HepG2 (cell line): ENCODE measurements around the gene MCOLN1. TPM values are rescaled to one million over a fixed set of nuclear protein-coding genes. Genes with fewer than 3 reads are reported as not detected.
A peak's percentile ranks its signal among the peaks of the same experiment; 100 is the strongest.

Experiments
- ATAC-seq: fragments of 200-7000 bp; cut with Tn5 transposase; 3 replicates; pipeline ENCODE4 v1.9.1; 2020; ENCODE audit warnings: mild to moderate bottlenecking, moderate library complexity
- BruUV-seq: library from RNA; stranded (reverse); fragments of 400-500 nt; replicated peaks from 2 replicates; lab custom pipeline; 2021; lab: Mats Ljungman, UMichigan
- CTCF ChIA-PET: fragments of 300-600 bp; formaldehyde crosslinking; extraction: SDS; loops from one replicate; lab custom pipeline; 2021; ENCODE audit warnings: low total read pairs, inconsistent platforms, low intra/inter-chr PET ratio; lab: Yijun Ruan, JAX
- POLR2A ChIA-PET: fragments of 350-600 bp; sonication (Branson Sonifier 250); formaldehyde crosslinking; loops from one replicate; lab custom pipeline; 2020; ENCODE audit warnings: antibody characterized with exemption, inconsistent platforms; lab: Yijun Ruan, JAX
- DNase-seq: peaks from one replicate; pipeline ENCODE4 v3.0.0-alpha.2; 2015; ENCODE audit warnings: low spot score
- FAIRE-seq: peaks from 3 replicates; lab custom pipeline; 2011; peaks lifted over from hg19 to GRCh38; lab: Jason Lieb, UNC
- H2AFZ ChIP-seq: one replicate; pipeline ENCODE4 v1.6.1; 2011; ENCODE audit warnings: low read length, inconsistent platforms
- H3K27ac ChIP-seq: fragments of 300-600 bp; 3 replicates; pipeline ENCODE4 v1.8.0; 2011; ENCODE audit warnings: mixed run types, mild to moderate bottlenecking, mixed read lengths, low read length, inconsistent platforms; ENCODE audit not compliant: insufficient read depth; ENCODE audit errors: extremely low read length
- H3K27me3 ChIP-seq, 2 experiments: fragments of 200-600 bp in 1 of 2; 2 replicates in 1 of 2; 3 replicates in 1 of 2; pipeline versions ENCODE4 v1.6.0 to v1.8.0; 2011; ENCODE audit warnings: low read length in 2 of 2, mild to moderate bottlenecking in 2 of 2, moderate library complexity in 2 of 2, inconsistent platforms in 1 of 2; ENCODE audit not compliant: insufficient read depth in 2 of 2, control insufficient read depth in 1 of 2
- H3K36me3 ChIP-seq, 2 experiments: fragments of 200-600 bp in 1 of 2; replicated peaks in 1 of 2; 2 replicates in 1 of 2; 3 replicates in 1 of 2; pipeline versions ENCODE4 v1.5.1 to v1.8.0; 2011; ENCODE audit warnings: low read length in 2 of 2, inconsistent platforms in 1 of 2; ENCODE audit not compliant: insufficient read depth in 2 of 2, control insufficient read depth in 1 of 2
- H3K4me1 ChIP-seq: 2 replicates; pipeline ENCODE4 v1.5.1; 2012; ENCODE audit warnings: low read length, inconsistent platforms; ENCODE audit not compliant: insufficient read depth
- H3K4me2 ChIP-seq: 2 replicates; pipeline ENCODE4 v1.6.0; 2011; ENCODE audit warnings: low read depth, low read length, inconsistent platforms
- H3K4me3 ChIP-seq, 3 experiments: fragments of 200-600 bp in 1 of 3; sonication (generic), shearing (Covaris generic) in 1 of 3; replicated peaks in 1 of 3; 2 replicates each; pipeline ENCODE4 v1.5.1; 2011 to 2016; ENCODE audit warnings: low read length in 3 of 3, inconsistent platforms in 2 of 3, low read depth in 2 of 3, mild to moderate bottlenecking in 2 of 3, control low read depth in 1 of 3, mixed read lengths in 1 of 3; ENCODE audit not compliant: insufficient read depth in 1 of 3
- H3K79me2 ChIP-seq: one replicate; pipeline ENCODE4 v1.6.1; 2011; ENCODE audit warnings: low read length, inconsistent platforms; ENCODE audit not compliant: insufficient read depth
- H3K9ac ChIP-seq: 2 replicates; pipeline ENCODE4 v1.6.0; 2011; ENCODE audit warnings: mild to moderate bottlenecking, low read depth, low read length, inconsistent platforms; ENCODE audit not compliant: insufficient read depth
- H3K9me3 ChIP-seq: 2 replicates; pipeline ENCODE4 v1.5.1; 2012; ENCODE audit warnings: mild to moderate bottlenecking, low read length
- H4K20me1 ChIP-seq: 2 replicates; pipeline ENCODE4 v1.6.0; 2011; ENCODE audit warnings: inconsistent platforms, mild to moderate bottlenecking, low read length, moderate library complexity; ENCODE audit not compliant: insufficient read depth
- EP300 ChIP-seq, 3 experiments: sonication (generic) in 1 of 3; formaldehyde crosslinking in 1 of 3; IDR thresholded peaks; 2 replicates each; pipeline versions ENCODE4 v1.5.1 to v1.6.1; 2011 to 2020; ENCODE audit warnings: low read depth in 2 of 3, low read length in 2 of 3, borderline replicate concordance in 1 of 3, improper control_type of control experiment in 1 of 3, mild to moderate bottlenecking in 1 of 3, missing genetic modification reagents in 1 of 3, moderate library complexity in 1 of 3
- HMG20A ChIP-seq: IDR thresholded peaks from 2 replicates; pipeline ENCODE4 v1.6.1; 2016; ENCODE audit warnings: borderline replicate concordance
- PCBP2 ChIP-seq: fragments of 200-400 bp; formaldehyde crosslinking; optimal IDR thresholded peaks from 2 replicates; pipeline ENCODE3; 2018; ENCODE audit warnings: low read length, low read depth; ENCODE audit not compliant: poor library complexity, severe bottlenecking
- SP1 ChIP-seq, 2 experiments: fragments of 450-650 bp in 1 of 2; sonication (generic) in 1 of 2; formaldehyde crosslinking in 1 of 2; IDR thresholded peaks; 2 replicates each; pipeline versions ENCODE4 v1.4.0 to v1.6.1; 2016 to 2020; ENCODE audit warnings: missing genetic modification reagents in 1 of 2
- XRCC5 ChIP-seq: fragments of 200-400 bp; formaldehyde crosslinking; optimal IDR thresholded peaks from 2 replicates; pipeline ENCODE3; 2017; ENCODE audit warnings: mild to moderate bottlenecking, low read length
- ZNF263 ChIP-seq: sonication (generic); formaldehyde crosslinking; IDR thresholded peaks from 2 replicates; pipeline ENCODE4 v1.4.0; 2020; ENCODE audit warnings: missing genetic modification reagents
- WGBS: methylation state at CpG from one replicate; pipeline ENCODE4 v1.1.6; 2017; ENCODE audit warnings: low lambda C conversion rate; 5-methylcytosine and 5-hydroxymethylcytosine counted together
- in situ Hi-C: cut with HindIII; loops from 2 replicates; pipeline ENCODE4 v1.10.0; 2017; ENCODE audit warnings: low pct_unique_long_range_greater_than_20kb; ENCODE audit not compliant: extremely low pct_ligation_motif_present
- intact Hi-C: fragments of 100-400 bp; cut with micrococcal nuclease; formaldehyde crosslinking; loops from one replicate; pipeline ENCODE4 v1.10.0; 2022; ENCODE audit not compliant: unreplicated experiment
- polyA plus RNA-seq, 8 experiments: library from polyadenylated mRNA; depleted of rRNA in 3 of 8; stranded (reverse) in 7 of 8; unstranded in 1 of 8; fragments of >200 nt; fragmentation: Illumina TruSeq in 4 of 8; extraction: Trizol in 4 of 8; gene quantifications; 2 replicates each; pipeline versions ENCODE4 v1.2.1 to v1.2.3, GENCODE V29; 2011 to 2016; ENCODE audit warnings: low read depth in 4 of 8, missing spikeins in 1 of 8, mixed read lengths in 1 of 8; ENCODE audit not compliant: insufficient read depth in 1 of 8
- total RNA-seq, 5 experiments: library from RNA; depleted of rRNA; stranded (reverse); fragments of >200 nt; fragmentation: Illumina TruSeq; extraction: Trizol; gene quantifications; 2 replicates each; pipeline ENCODE4 v1.2.3, GENCODE V29; 2016; ENCODE audit warnings: low read depth in 1 of 5
- TF ChIP-seq, protein P1 (sequence below): sonication (generic); formaldehyde crosslinking; IDR thresholded peaks from 2 replicates; pipeline ENCODE4 v1.5.0; 2020; ENCODE audit warnings: mild to moderate bottlenecking, missing genetic modification reagents, borderline replicate concordance

MCOLN1 gene
- total and polyA plus RNA-seq, 2 of the 13 experiments (the other 11 are each of a cell fraction or from before 2014, with no cell fraction given): 3.4 to 15.7 TPM

DNA sequence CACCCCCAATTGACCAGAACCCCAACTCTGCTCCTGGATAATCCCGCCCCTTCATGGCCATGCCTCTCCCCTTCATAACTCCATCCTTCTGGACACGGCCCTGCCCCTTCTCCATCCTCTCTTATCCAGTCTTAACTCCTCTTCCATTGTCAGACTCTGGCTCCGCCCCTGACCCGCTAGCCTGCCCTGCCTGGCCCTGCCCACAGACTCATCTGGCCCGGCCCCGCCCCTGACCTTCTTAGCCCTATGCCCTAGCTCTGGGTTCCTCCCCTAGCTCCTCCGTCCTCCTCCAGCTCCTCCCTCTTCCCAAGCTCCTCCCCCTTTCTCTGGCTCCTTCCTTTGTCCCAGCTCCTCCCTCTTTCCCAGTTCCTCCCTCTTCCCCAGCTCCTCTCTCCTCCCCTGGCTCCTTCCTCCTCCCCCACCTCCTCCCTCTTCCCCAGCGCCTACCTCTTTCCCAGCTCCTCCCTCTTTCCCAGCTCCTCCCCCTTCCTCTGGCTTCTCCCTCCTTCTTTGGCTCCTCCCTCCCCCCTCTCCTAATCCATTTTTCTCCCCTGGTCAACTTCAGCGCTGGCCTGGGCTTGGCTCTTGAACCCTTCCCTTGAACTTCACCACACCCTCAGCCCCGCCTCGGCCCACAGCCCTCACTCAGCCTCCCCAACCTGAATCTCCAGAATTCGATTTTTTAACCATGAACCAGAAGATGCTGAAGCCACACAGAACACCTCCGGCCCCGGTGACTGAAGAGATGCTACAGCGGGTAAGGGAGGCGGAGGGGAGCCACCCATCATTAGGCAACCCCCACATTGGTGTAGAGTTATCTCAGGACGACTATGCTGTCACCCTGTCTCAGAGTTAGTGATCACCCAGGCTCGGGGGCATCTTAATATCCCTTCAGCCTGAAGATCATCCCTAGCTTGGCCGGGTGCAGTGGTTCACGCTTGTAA lies 15.8 kb upstream of the MCOLN1 start:
- 43% methylated on average over 20 of the region's 20 CpGs for WGBS
- CTCF ChIA-PET: no interaction called here
- no peak for FAIRE-seq
- Histone ChIP-seq H3K9me3 (no peaks in the 10 kb centered on the region), H3K4me2 (peak overlapping the region; percentile 42; the same call in 1 of the 2 replicates), H3K27me3 (no peaks in the 10 kb centered on the region; a peak in 1 of 5 replicates), H4K20me1 (no peaks in the 10 kb centered on the region), H3K79me2 (no peaks in the 10 kb centered on the region), H3K4me3 (no peak overlapping the region; a peak in 1 of 6 replicates), H3K36me3 (no peaks in the 10 kb centered on the region), H3K4me1 (peaks cover 8% of the 10 kb centered on the region), H3K9ac (no peak overlapping the region), H3K27ac (no peak overlapping the region), H2AFZ (no peak overlapping the region)
- POLR2A ChIA-PET: interaction anchor here (0.8 to 1.7 kb wide), 6 partner anchors 9 to 111 kb away, joined by 3 to 14 read pairs (median 4); partner anchors contain the start of genes MCOLN1 and ZNF358
- TF ChIP-seq SP1 (IDR thresholded peaks at IDR 0.05) (no peak), SP1 (CRISPR knock-in tag; IDR thresholded peaks at IDR 0.05) (peak; percentile 28; the same call in 1 of the 2 replicates), XRCC5 (peak; percentile 18), ZNF263 (CRISPR knock-in tag) (peak; percentile 96), HMG20A (no peak), PCBP2 (peak; percentile 84), EP300 (IDR thresholded peaks at IDR 0.05; ENCODE audit: low read depth in 2 of 2, low read length in 2 of 2) (no peak), EP300 (CRISPR knock-in tag; IDR thresholded peaks at IDR 0.05; ENCODE audit: borderline replicate concordance) (no peak)
- TF ChIP-seq, protein P1, sequence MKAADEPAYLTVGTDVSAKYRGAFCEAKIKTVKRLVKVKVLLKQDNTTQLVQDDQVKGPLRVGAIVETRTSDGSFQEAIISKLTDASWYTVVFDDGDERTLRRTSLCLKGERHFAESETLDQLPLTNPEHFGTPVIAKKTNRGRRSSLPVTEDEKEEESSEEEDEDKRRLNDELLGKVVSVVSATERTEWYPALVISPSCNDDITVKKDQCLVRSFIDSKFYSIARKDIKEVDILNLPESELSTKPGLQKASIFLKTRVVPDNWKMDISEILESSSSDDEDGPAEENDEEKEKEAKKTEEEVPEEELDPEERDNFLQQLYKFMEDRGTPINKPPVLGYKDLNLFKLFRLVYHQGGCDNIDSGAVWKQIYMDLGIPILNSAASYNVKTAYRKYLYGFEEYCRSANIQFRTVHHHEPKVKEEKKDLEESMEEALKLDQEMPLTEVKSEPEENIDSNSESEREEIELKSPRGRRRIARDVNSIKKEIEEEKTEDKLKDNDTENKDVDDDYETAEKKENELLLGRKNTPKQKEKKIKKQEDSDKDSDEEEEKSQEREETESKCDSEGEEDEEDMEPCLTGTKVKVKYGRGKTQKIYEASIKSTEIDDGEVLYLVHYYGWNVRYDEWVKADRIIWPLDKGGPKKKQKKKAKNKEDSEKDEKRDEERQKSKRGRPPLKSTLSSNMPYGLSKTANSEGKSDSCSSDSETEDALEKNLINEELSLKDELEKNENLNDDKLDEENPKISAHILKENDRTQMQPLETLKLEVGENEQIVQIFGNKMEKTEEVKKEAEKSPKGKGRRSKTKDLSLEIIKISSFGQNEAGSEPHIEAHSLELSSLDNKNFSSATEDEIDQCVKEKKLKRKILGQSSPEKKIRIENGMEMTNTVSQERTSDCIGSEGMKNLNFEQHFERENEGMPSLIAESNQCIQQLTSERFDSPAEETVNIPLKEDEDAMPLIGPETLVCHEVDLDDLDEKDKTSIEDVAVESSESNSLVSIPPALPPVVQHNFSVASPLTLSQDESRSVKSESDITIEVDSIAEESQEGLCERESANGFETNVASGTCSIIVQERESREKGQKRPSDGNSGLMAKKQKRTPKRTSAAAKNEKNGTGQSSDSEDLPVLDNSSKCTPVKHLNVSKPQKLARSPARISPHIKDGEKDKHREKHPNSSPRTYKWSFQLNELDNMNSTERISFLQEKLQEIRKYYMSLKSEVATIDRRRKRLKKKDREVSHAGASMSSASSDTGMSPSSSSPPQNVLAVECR (CRISPR knock-in tag): peak; percentile 7; the same call in 1 of the 2 replicates
- in situ Hi-C loops: no loop called here
- intact Hi-C loops: no loop called here
- DNase-seq: peak; percentile 52
- peak; percentile 83 for ATAC-seq
- no TSS peak for BruUV-seq
